ENCODE data around the gene TRPC6.

DNA sequence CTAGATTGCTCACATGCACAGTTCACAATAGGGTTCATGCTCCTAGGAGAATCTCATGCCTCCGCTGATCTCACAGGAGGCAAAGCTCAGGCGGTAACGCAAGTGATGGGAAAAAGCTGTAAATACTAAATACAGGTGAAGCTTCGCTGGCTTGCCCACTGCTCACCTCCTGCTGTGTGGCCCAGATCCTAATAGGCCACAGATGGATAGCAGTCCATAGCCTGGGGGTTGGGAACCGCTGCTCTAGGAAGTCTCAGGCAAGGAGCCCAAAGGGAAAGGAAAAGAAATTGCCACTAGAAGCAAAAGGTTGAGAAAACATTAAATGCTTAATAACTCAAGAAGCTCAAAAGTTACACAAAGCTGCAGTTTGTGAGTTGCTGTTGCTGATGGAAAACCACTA is 3.2 kb upstream of the TRPC6 start:
- TF ChIP-seq, protein P1, sequence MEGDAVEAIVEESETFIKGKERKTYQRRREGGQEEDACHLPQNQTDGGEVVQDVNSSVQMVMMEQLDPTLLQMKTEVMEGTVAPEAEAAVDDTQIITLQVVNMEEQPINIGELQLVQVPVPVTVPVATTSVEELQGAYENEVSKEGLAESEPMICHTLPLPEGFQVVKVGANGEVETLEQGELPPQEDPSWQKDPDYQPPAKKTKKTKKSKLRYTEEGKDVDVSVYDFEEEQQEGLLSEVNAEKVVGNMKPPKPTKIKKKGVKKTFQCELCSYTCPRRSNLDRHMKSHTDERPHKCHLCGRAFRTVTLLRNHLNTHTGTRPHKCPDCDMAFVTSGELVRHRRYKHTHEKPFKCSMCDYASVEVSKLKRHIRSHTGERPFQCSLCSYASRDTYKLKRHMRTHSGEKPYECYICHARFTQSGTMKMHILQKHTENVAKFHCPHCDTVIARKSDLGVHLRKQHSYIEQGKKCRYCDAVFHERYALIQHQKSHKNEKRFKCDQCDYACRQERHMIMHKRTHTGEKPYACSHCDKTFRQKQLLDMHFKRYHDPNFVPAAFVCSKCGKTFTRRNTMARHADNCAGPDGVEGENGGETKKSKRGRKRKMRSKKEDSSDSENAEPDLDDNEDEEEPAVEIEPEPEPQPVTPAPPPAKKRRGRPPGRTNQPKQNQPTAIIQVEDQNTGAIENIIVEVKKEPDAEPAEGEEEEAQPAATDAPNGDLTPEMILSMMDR (IDR thresholded peaks at IDR 0.05), result no peak
- no peak for TF ChIP-seq POLR2A (IDR thresholded peaks at IDR 0.05; ENCODE audit: low read depth)
- TF ChIP-seq POLR2AphosphoS5 (IDR thresholded peaks at IDR 0.05), result no peak
- no peak for TF ChIP-seq EP300 (IDR thresholded peaks at IDR 0.05)

Measured in esophagus muscularis mucosa (tissue), 4 donors.